ENCODE measurements around the gene NLRP13.
"Not testable (repeated sequence)": the region's sequence is repeated elsewhere in the genome, so short reads cannot be mapped to it uniquely, and the experiment has no call there.

Gene NLRP13

GRCh38 chr19:55956431-55956830 is 24.3 kb upstream of the NLRP13 start:
- CTCF ChIA-PET: no interaction called here
- POLR2A ChIA-PET: no interaction called here
- no peak for DNase-seq (ENCODE audit: extremely low spot score)
- TF ChIP-seq TARDBP (IDR thresholded peaks at IDR 0.05) (no peak), FOXK2 (IDR thresholded peaks at IDR 0.05) (no peak), ZNF384 (IDR thresholded peaks at IDR 0.05) (no peak), SUZ12 (IDR thresholded peaks at IDR 0.05) (no peak), HDGF (IDR thresholded peaks at IDR 0.05; ENCODE audit: borderline replicate concordance) (no peak), FOXM1 (IDR thresholded peaks at IDR 0.05; ENCODE audit: borderline replicate concordance) (no peak), FOXA1 (IDR thresholded peaks at IDR 0.05) (no peak), PKNOX1 (IDR thresholded peaks at IDR 0.05) (no peak), ARNT (IDR thresholded peaks at IDR 0.05) (no peak), LEF1 (IDR thresholded peaks at IDR 0.05; ENCODE audit: borderline replicate concordance) (no peak), BHLHE40 (IDR thresholded peaks at IDR 0.05; ENCODE audit: borderline replicate concordance) (no peak), L3MBTL2 (conservative IDR thresholded peaks at IDR 0.05) (no peak)

- DNase-seq (ENCODE audit: extremely low spot score); CTCF ChIA-PET; POLR2A ChIA-PET: not testable (repeated sequence)
Observed at GRCh38 chr19:55950566-55950965, 18.4 kb upstream of the NLRP13 start.

- POLR2A ChIA-PET: no interaction called here
- TF ChIP-seq FOXA1 (IDR thresholded peaks at IDR 0.05) (no peak), CTBP1 (IDR thresholded peaks at IDR 0.05; ENCODE audit: borderline replicate concordance) (no peak), PKNOX1 (IDR thresholded peaks at IDR 0.05) (no peak), LEF1 (IDR thresholded peaks at IDR 0.05; ENCODE audit: borderline replicate concordance) (no peak), ELF4 (IDR thresholded peaks at IDR 0.05) (no peak), HDGF (IDR thresholded peaks at IDR 0.05; ENCODE audit: borderline replicate concordance) (no peak), ZNF384 (IDR thresholded peaks at IDR 0.05) (no peak), SP1 (IDR thresholded peaks at IDR 0.05) (no peak), FOXK2 (IDR thresholded peaks at IDR 0.05) (no peak), NFRKB (IDR thresholded peaks at IDR 0.05) (no peak), L3MBTL2 (conservative IDR thresholded peaks at IDR 0.05) (no peak), ARNT (IDR thresholded peaks at IDR 0.05) (no peak), SUZ12 (IDR thresholded peaks at IDR 0.05) (no peak), TARDBP (IDR thresholded peaks at IDR 0.05) (no peak), BHLHE40 (IDR thresholded peaks at IDR 0.05; ENCODE audit: borderline replicate concordance) (no peak), FOXM1 (IDR thresholded peaks at IDR 0.05; ENCODE audit: borderline replicate concordance) (no peak)
- no peak for DNase-seq (ENCODE audit: extremely low spot score)
- CTCF ChIA-PET: no interaction called here
Observed at GRCh38 chr19:55947532-55947931, 15.4 kb upstream of the NLRP13 start, which contains the start of gene NLRP8. Gene NLRP8, plus strand, starts transcription at chr19:55947832.

- ChIA-PET CTCF (no interaction called here), POLR2A (no interaction called here)
- TF ChIP-seq ZNF384 (IDR thresholded peaks at IDR 0.05) (no peak), ELF4 (IDR thresholded peaks at IDR 0.05) (no peak), L3MBTL2 (conservative IDR thresholded peaks at IDR 0.05) (no peak), FOXA1 (IDR thresholded peaks at IDR 0.05) (no peak), HDGF (IDR thresholded peaks at IDR 0.05; ENCODE audit: borderline replicate concordance) (no peak), FOXM1 (IDR thresholded peaks at IDR 0.05; ENCODE audit: borderline replicate concordance) (no peak), SP1 (IDR thresholded peaks at IDR 0.05) (no peak), SUZ12 (IDR thresholded peaks at IDR 0.05) (no peak), FOXK2 (IDR thresholded peaks at IDR 0.05) (no peak), ARNT (IDR thresholded peaks at IDR 0.05) (no peak), TARDBP (IDR thresholded peaks at IDR 0.05) (no peak), NFRKB (IDR thresholded peaks at IDR 0.05) (no peak), PKNOX1 (IDR thresholded peaks at IDR 0.05) (no peak), LEF1 (IDR thresholded peaks at IDR 0.05; ENCODE audit: borderline replicate concordance) (no peak), CTBP1 (IDR thresholded peaks at IDR 0.05; ENCODE audit: borderline replicate concordance) (no peak), BHLHE40 (IDR thresholded peaks at IDR 0.05; ENCODE audit: borderline replicate concordance) (no peak)
- DNase-seq (ENCODE audit: extremely low spot score): no peak
Observed at GRCh38 chr19:55940306-55940705, 8.2 kb upstream of the NLRP13 start.

GRCh38 chr19:55939206-55939605 is 7.1 kb upstream of the NLRP13 start:
- ChIA-PET POLR2A (no interaction called here), CTCF (no interaction called here)
- DNase-seq (ENCODE audit: extremely low spot score): no peak
- TF ChIP-seq PKNOX1 (IDR thresholded peaks at IDR 0.05): no peak
- no peak for TF ChIP-seq SP1 (IDR thresholded peaks at IDR 0.05)
- no peak for TF ChIP-seq LEF1 (IDR thresholded peaks at IDR 0.05; ENCODE audit: borderline replicate concordance)
- TF ChIP-seq ZNF384 (IDR thresholded peaks at IDR 0.05): no peak
- TF ChIP-seq FOXM1 (IDR thresholded peaks at IDR 0.05; ENCODE audit: borderline replicate concordance): no peak
- no peak for TF ChIP-seq L3MBTL2 (conservative IDR thresholded peaks at IDR 0.05)
- TF ChIP-seq NFRKB (IDR thresholded peaks at IDR 0.05): no peak
- TF ChIP-seq HDGF (IDR thresholded peaks at IDR 0.05; ENCODE audit: borderline replicate concordance): no peak
- TF ChIP-seq FOXK2 (IDR thresholded peaks at IDR 0.05): no peak
- TF ChIP-seq TARDBP (IDR thresholded peaks at IDR 0.05): no peak

GRCh38 chr19:55935206-55935605 is 3.1 kb upstream of the NLRP13 start:
- DNase-seq (ENCODE audit: extremely low spot score): no peak
- CTCF ChIA-PET: no interaction called here
- POLR2A ChIA-PET: no interaction called here
- TF ChIP-seq TARDBP (IDR thresholded peaks at IDR 0.05): no peak
- TF ChIP-seq BHLHE40 (IDR thresholded peaks at IDR 0.05; ENCODE audit: borderline replicate concordance): no peak
- TF ChIP-seq CTBP1 (IDR thresholded peaks at IDR 0.05; ENCODE audit: borderline replicate concordance): no peak
- no peak for TF ChIP-seq NFRKB (IDR thresholded peaks at IDR 0.05)
